ENCODE results near the gene SYT2.

DNA sequence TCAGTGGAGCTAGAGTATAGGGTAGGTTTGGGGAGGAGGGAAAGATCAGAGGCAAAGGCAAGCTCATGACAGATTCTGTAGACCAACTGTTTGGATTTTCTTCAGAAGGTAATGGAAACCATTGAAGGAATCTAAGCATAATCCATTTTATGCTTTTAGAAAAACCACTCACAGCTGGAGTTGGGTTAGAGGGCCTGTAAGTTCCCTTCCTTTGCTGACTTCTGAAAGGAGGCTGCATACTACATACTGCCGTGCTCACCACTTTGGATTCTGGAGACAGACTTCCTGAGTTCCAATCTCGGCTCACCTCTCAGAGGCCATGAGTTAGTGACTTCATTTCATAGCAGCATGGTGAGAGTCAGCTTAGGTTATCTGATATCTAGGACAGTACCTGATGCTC, 6.4 kb upstream of the SYT2 start:
- TF ChIP-seq, protein P1, sequence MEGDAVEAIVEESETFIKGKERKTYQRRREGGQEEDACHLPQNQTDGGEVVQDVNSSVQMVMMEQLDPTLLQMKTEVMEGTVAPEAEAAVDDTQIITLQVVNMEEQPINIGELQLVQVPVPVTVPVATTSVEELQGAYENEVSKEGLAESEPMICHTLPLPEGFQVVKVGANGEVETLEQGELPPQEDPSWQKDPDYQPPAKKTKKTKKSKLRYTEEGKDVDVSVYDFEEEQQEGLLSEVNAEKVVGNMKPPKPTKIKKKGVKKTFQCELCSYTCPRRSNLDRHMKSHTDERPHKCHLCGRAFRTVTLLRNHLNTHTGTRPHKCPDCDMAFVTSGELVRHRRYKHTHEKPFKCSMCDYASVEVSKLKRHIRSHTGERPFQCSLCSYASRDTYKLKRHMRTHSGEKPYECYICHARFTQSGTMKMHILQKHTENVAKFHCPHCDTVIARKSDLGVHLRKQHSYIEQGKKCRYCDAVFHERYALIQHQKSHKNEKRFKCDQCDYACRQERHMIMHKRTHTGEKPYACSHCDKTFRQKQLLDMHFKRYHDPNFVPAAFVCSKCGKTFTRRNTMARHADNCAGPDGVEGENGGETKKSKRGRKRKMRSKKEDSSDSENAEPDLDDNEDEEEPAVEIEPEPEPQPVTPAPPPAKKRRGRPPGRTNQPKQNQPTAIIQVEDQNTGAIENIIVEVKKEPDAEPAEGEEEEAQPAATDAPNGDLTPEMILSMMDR (IDR thresholded peaks at IDR 0.05), result no peak
- TF ChIP-seq POLR2A (IDR thresholded peaks at IDR 0.05), result no peak
- TF ChIP-seq POLR2AphosphoS5 (IDR thresholded peaks at IDR 0.05), result no peak
- TF ChIP-seq EP300 (IDR thresholded peaks at IDR 0.05), result no peak
